Skeletal muscle satellite cell (primary cell): ENCODE measurements around the gene SLC22A4. TPM values are rescaled to one million over a fixed set of nuclear protein-coding genes. Genes with fewer than 3 reads are reported as not detected.

Experiments used
- H3K27me3 ChIP-seq: 2 replicates; pipeline ENCODE4 v1.7.0; 2013; ENCODE audit warnings: low read length; ENCODE audit not compliant: control insufficient read depth, insufficient read depth
- H3K36me3 ChIP-seq: 2 replicates; pipeline ENCODE4 v1.7.0; 2013; ENCODE audit warnings: mild to moderate bottlenecking, control low read depth, low read length; ENCODE audit not compliant: insufficient read depth
- H3K4me1 ChIP-seq: 2 replicates; pipeline ENCODE4 v1.7.0; 2013; ENCODE audit warnings: low read length; ENCODE audit not compliant: control insufficient read depth, insufficient read depth
- H3K4me2 ChIP-seq: 2 replicates; pipeline ENCODE4 v1.7.0; 2013; ENCODE audit warnings: mild to moderate bottlenecking, low read length
- H3K4me3 ChIP-seq: 2 replicates; pipeline ENCODE4 v1.7.0; 2013; ENCODE audit warnings: low read length
- H3K9ac ChIP-seq: 2 replicates; pipeline ENCODE4 v1.7.0; 2013; ENCODE audit warnings: mild to moderate bottlenecking, low read depth, low read length, moderate library complexity
- H3K9me3 ChIP-seq: replicated peaks from 2 replicates; pipeline ENCODE4 v1.7.0; 2013; ENCODE audit warnings: mild to moderate bottlenecking, control low read depth, low read length
- total RNA-seq: library from RNA; depleted of rRNA; stranded (reverse); fragments of >200 nt; gene quantifications from 2 replicates; pipeline ENCODE4 v1.2.3, GENCODE V29; 2012; rRNA removed

The SLC22A4 gene
- 5.7 and 7.4 TPM in 2 replicates for total RNA-seq

GRCh38 chr5:132293992-132294727, at the start of gene SLC22A4:
SLC22A4 (plus strand) TSS chr5:132294394; CDS start chr5:132294617, 223 bp downstream.
- Histone ChIP-seq H3K4me3 (peak within 1 kb of the TSS; percentile 97), H3K36me3 (no peaks in the 10 kb centered on the region), H3K4me1 (peaks cover 26% of the 10 kb centered on the region), H3K4me2 (peak within 1 kb of the TSS; percentile 100), H3K27me3 (no peaks in the 10 kb centered on the region), H3K9me3 (no peaks in the 10 kb centered on the region), H3K9ac (peak within 1 kb of the TSS; percentile 92)

DNA sequence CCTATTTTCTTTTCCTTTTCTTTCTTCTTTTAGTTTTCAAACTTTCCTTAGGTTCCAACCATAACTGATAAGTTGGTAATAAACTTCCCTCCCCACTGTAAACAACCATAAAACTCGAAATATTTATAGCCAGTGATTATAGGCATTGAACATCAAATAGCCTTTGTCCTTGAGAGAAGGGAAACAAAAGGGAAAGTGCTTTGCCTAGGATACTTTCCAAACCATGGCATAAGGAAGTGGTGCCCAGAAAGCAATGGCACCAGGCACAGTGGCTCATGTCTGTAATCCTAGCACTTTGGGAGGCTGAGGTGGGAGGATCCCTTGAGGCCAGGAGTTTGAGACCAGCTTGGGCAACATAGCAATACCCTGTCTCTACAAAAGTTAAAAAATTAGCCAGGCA, 48.6 kb upstream of the SLC22A4 start:
- no peaks in the 10 kb centered on the region for H3K36me3 ChIP-seq
- H3K4me3 ChIP-seq, result no peak overlapping the region
- no peaks in the 10 kb centered on the region for H3K27me3 ChIP-seq
- H3K9ac ChIP-seq, result no peak overlapping the region
- peaks cover under 1% of the 10 kb centered on the region for H3K4me1 ChIP-seq
- H3K4me2 ChIP-seq, result no peak overlapping the region
- H3K9me3 ChIP-seq, result peaks cover 6% of the 10 kb centered on the region

DNA sequence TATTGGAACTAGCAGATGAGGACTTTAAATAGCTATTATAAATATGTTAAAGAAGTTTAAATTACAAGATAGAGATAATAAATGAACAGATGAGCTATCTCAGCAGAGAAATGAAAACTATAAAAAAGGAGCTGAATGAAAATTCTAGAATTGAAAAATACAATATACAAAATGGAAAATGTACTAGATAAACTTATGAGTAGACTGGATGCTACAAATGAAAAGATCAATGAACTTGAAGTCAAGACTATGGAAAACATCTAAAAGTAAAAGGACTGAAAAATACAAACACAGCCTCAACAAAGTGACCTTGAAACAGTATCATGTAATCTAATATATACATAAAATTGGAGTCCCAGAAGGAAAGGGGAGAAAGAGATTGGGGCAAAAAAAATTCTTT, 47.4 kb upstream of the SLC22A4 start:
- peaks cover 6% of the 10 kb centered on the region for H3K9me3 ChIP-seq

DNA sequence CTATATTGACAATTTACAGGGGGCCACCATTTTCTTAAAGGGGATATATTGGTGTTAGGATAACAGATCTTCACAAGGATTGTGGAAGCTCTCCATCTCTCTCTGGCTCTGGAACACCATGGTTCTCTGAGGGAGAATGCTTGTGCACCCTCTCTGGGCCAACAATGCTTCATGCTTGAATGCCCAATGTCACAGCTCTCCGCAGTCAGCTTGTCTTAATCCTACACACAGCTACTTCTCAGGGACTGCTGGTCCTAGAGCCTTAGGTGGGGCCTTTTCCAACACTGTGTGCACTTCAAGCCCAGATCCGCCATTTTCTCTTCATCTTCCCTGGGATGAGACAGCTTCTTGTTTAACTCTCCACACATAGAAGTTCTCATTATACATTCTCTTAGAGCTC, 43.6 kb upstream of the SLC22A4 start:
- no peaks in the 10 kb centered on the region for H3K27me3 ChIP-seq
- H3K4me1 ChIP-seq, result peaks cover 23% of the 10 kb centered on the region
- H3K9ac ChIP-seq, result no peak overlapping the region

More for the DNA sequence above, 47.4 kb upstream of the SLC22A4 start:
- H3K4me3 ChIP-seq, result no peak overlapping the region
- H3K9ac ChIP-seq, result no peak overlapping the region
- no peaks in the 10 kb centered on the region for H3K36me3 ChIP-seq
- no peaks in the 10 kb centered on the region for H3K27me3 ChIP-seq
- H3K4me2 ChIP-seq, result no peak overlapping the region
- peaks cover 13% of the 10 kb centered on the region for H3K4me1 ChIP-seq

GRCh38 chr5:132251220-132251725, 42.9 kb upstream of the SLC22A4 start:
- Histone ChIP-seq H3K27me3 (no peaks in the 10 kb centered on the region), H3K4me1 (peaks cover 23% of the 10 kb centered on the region), H3K36me3 (no peaks in the 10 kb centered on the region), H3K9ac (peak overlapping the region; percentile 37), H3K4me2 (peak overlapping the region; percentile 33), H3K4me3 (no peak overlapping the region), H3K9me3 (no peaks in the 10 kb centered on the region)

More for the DNA sequence above, 43.6 kb upstream of the SLC22A4 start:
- no peak overlapping the region for H3K4me3 ChIP-seq
- no peak overlapping the region for H3K4me2 ChIP-seq
- no peaks in the 10 kb centered on the region for H3K36me3 ChIP-seq
- H3K9me3 ChIP-seq, result no peaks in the 10 kb centered on the region

DNA sequence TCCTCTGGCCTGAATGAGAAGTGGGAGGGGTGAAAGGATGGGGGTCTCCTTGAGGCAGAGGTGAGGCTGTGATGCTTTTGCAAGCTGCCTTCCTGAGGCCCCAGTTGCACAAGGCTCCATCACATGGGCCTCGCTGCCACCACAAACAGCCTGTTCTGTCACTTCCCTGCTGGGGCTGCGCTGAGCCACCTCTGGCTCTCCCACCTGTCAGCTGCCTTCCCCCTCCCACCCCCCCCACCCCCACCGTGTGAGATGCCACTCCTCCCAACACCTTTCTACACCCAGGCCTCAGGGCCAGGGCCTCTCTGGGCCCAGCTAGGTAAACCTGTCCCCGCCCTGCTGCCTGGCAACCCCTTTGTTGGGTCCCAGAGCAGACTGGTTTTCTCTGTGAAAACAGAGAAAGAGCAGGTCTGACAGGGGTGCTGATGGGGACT, 41.2 kb upstream of the SLC22A4 start:
- Histone ChIP-seq H3K36me3 (no peaks in the 10 kb centered on the region), H3K9ac (no peak overlapping the region), H3K27me3 (no peaks in the 10 kb centered on the region), H3K4me1 (peaks cover 29% of the 10 kb centered on the region), H3K9me3 (no peaks in the 10 kb centered on the region), H3K4me3 (no peak overlapping the region), H3K4me2 (no peak overlapping the region)

GRCh38 chr5:132253452-132254320, 40.5 kb upstream of the SLC22A4 start:
- no peak overlapping the region for H3K9ac ChIP-seq
- no peak overlapping the region for H3K4me2 ChIP-seq
- H3K4me1 ChIP-seq, result peaks cover 31% of the 10 kb centered on the region
- no peaks in the 10 kb centered on the region for H3K9me3 ChIP-seq
- H3K4me3 ChIP-seq, result no peak overlapping the region
- H3K36me3 ChIP-seq, result no peaks in the 10 kb centered on the region
- no peaks in the 10 kb centered on the region for H3K27me3 ChIP-seq

- no peak overlapping the region for H3K4me3 ChIP-seq
- no peaks in the 10 kb centered on the region for H3K9me3 ChIP-seq
- peaks cover 38% of the 10 kb centered on the region for H3K4me1 ChIP-seq
- no peak overlapping the region for H3K4me2 ChIP-seq
- peaks cover 2% of the 10 kb centered on the region for H3K36me3 ChIP-seq
- no peaks in the 10 kb centered on the region for H3K27me3 ChIP-seq
- no peak overlapping the region for H3K9ac ChIP-seq
Observed at GRCh38 chr5:132254321-132254977, 39.7 kb upstream of the SLC22A4 start.

DNA sequence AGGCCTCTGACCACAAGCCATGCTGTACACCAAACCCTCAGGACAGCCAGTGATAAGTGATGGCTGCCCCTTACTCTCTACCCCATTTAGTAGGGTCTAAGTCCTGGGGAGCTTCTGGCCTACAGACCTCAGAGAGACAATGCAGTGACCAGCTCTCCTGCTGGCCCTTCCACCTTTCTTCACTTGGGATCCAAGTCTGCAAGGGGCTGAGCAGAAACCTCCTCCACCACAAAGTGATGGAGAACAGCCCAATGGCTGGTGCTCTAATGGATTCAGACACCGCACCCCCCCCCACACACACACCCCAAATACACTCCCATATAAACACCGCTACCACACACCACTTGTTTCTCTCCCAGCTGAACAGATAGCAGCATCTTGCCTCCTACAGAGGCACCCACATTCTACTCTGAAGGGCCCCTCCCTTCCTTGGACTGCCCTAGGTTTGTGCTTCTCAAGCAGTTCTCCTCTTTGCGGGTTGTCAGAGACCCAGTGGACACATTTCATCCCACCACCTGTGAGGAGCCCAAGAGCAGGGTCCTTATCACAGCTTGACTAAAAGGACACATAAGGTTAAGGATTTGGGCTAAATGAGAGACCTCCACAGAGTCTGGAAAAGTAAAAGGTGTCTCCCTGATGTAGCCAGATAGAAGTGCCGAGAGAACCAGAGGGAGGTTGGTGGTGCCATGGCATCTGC, 38.0 kb upstream of the SLC22A4 start:
- Histone ChIP-seq H3K4me2 (no peak overlapping the region), H3K9me3 (no peaks in the 10 kb centered on the region), H3K36me3 (peaks cover 18% of the 10 kb centered on the region), H3K27me3 (no peaks in the 10 kb centered on the region), H3K9ac (no peak overlapping the region), H3K4me1 (peaks cover 48% of the 10 kb centered on the region), H3K4me3 (no peak overlapping the region)

DNA sequence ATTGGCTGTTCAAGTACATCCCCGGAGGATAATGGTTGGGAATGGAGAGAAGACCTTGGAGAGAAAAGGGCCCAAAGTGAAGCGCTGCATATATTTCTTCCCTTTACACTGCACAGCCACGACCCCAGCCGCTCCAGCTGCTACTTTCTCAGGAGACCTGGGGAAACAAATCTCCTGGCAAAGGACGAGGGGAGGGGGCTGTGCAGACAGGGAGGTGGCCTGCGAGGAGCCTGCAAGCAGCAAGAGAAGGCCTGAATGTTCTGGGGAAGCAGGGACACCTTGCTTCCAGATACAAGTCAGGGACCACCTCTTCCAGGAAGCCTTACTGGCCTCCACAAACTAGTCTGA, 37.4 kb upstream of the SLC22A4 start:
- peak overlapping the region; percentile 91 for H3K4me3 ChIP-seq
- peaks cover 48% of the 10 kb centered on the region for H3K4me1 ChIP-seq
- peak overlapping the region; percentile 98 for H3K9ac ChIP-seq
- H3K36me3 ChIP-seq, result peaks cover 23% of the 10 kb centered on the region
- no peaks in the 10 kb centered on the region for H3K9me3 ChIP-seq
- peak overlapping the region; percentile 85 for H3K4me2 ChIP-seq
- H3K27me3 ChIP-seq, result no peaks in the 10 kb centered on the region
